ENCODE measurements around the gene SCRN1. TPM values are rescaled to one million over a fixed set of nuclear protein-coding genes. Genes with fewer than 3 reads are reported as not detected.

The SCRN1 gene
- total RNA-seq, 4 donors from 2014 or later = 1.8 to 3.8 (median 2.7) TPM

- in situ Hi-C loops (cut with MboI; ENCODE audit: low sequenced_read_pairs in 4 of 4) = no loop called here
- ATAC-seq (no peak), DNase-seq (no peak)
- peaks cover 24 to 27% of the 10 kb centered on the region in 2 donors for H3K4me1 ChIP-seq
- TF ChIP-seq POLR2A (IDR thresholded peaks at IDR 0.05) (no peak), CTCF (IDR thresholded peaks at IDR 0.05 in 4 of 5, conservative IDR thresholded peaks at IDR 0.05 in 1 of 5) (no peak)
- intact Hi-C loops (cut with DNase I; ENCODE audit: low total_unique reads) = no loop called here
- H3K27ac ChIP-seq = peak overlapping the region in 3 of 4 donors; percentile 67 to 87 (median 79)
- no peaks in the 10 kb centered on the region for H3K9me3 ChIP-seq
- no peaks in the 10 kb centered on the region for H3K36me3 ChIP-seq
- no peaks in the 10 kb centered on the region for H3K27me3 ChIP-seq
- no peak overlapping the region for H3K4me3 ChIP-seq
Observed at GRCh38 chr7:29873644-29874294, 115.8 kb downstream of the SCRN1 start.

- Histone ChIP-seq H3K27me3 (no peaks in the 10 kb centered on the region), H3K9me3 (no peaks in the 10 kb centered on the region), H3K36me3 (no peaks in the 10 kb centered on the region), H3K4me1 (peaks cover 36 to 38% of the 10 kb centered on the region in 2 donors), H3K27ac (peak overlapping the region in 3 of 4 donors; percentile 67 to 87 (median 79)), H3K4me3 (no peak overlapping the region)
- in situ Hi-C loops (cut with MboI; ENCODE audit: low sequenced_read_pairs in 4 of 4) = no loop called here
- no peak for TF ChIP-seq CTCF (IDR thresholded peaks at IDR 0.05 in 4 of 5, conservative IDR thresholded peaks at IDR 0.05 in 1 of 5)
- TF ChIP-seq POLR2A (IDR thresholded peaks at IDR 0.05) = no peak
- ATAC-seq (no peak), DNase-seq (no peak)
- intact Hi-C loops (cut with DNase I; ENCODE audit: low total_unique reads) = no loop called here
Observed at GRCh38 chr7:29871787-29872398, 117.7 kb downstream of the SCRN1 start.

Other genes starting within 250 kb of the SCRN1 start
- 1 to 10 TPM; 4.2 to 9.9 (median 8.3) TPM for gene WIPF3, start 183.3 kb downstream of the SCRN1 start, total RNA-seq
- 1 to 10 TPM; 1.4 to 2.4 (median 1.5) TPM for gene FKBP14, start 36.9 kb upstream of the SCRN1 start, total RNA-seq
- 1 to 10 TPM; 2.3 to 3.2 (median 2.6) TPM for gene PLEKHA8, start 38.6 kb upstream of the SCRN1 start, total RNA-seq
- 10 to 100 TPM; 32.9 to 81.9 (median 44.7) TPM for gene MTURN, start 145.2 kb upstream of the SCRN1 start, total RNA-seq